MG63 (cell line): Measurements from ENCODE around the gene G0S2. TPM values are rescaled to one million over a fixed set of nuclear protein-coding genes. Genes with fewer than 3 reads are reported as not detected.

ENCODE experiments used
- DNase-seq: peaks from one replicate; pipeline ENCODE4 v3.0.0-alpha.2; 2020
- H3K27me3 ChIP-seq: fragments of 250-450 bp; sonication (Bioruptor Pico); 2 replicates; pipeline ENCODE4 v1.5.1; 2020; ENCODE audit warnings: mild to moderate bottlenecking, moderate library complexity
- H3K36me3 ChIP-seq: fragments of 250-450 bp; sonication (Bioruptor Pico); 2 replicates; pipeline ENCODE4 v1.5.1; 2020; ENCODE audit warnings: mild to moderate bottlenecking, moderate library complexity
- H3K4me3 ChIP-seq: fragments of 250-450 bp; sonication (Bioruptor Pico); 2 replicates; pipeline ENCODE4 v1.5.1; 2020; ENCODE audit warnings: mild to moderate bottlenecking, moderate library complexity
- H3K9me3 ChIP-seq: fragments of 250-450 bp; sonication (Bioruptor Pico); 2 replicates; pipeline ENCODE4 v1.5.1; 2020; ENCODE audit warnings: mild to moderate bottlenecking, moderate library complexity
- total RNA-seq: library from RNA; depleted of rRNA; stranded (reverse); fragments of >200 nt; shearing (Covaris generic); gene quantifications from 2 replicates; pipeline ENCODE4 v1.2.3, GENCODE V29; 2014; ENCODE audit warnings: low replicate concordance

Gene G0S2
- total RNA-seq, 1 experiment from 2014 or later: not detected

DNA sequence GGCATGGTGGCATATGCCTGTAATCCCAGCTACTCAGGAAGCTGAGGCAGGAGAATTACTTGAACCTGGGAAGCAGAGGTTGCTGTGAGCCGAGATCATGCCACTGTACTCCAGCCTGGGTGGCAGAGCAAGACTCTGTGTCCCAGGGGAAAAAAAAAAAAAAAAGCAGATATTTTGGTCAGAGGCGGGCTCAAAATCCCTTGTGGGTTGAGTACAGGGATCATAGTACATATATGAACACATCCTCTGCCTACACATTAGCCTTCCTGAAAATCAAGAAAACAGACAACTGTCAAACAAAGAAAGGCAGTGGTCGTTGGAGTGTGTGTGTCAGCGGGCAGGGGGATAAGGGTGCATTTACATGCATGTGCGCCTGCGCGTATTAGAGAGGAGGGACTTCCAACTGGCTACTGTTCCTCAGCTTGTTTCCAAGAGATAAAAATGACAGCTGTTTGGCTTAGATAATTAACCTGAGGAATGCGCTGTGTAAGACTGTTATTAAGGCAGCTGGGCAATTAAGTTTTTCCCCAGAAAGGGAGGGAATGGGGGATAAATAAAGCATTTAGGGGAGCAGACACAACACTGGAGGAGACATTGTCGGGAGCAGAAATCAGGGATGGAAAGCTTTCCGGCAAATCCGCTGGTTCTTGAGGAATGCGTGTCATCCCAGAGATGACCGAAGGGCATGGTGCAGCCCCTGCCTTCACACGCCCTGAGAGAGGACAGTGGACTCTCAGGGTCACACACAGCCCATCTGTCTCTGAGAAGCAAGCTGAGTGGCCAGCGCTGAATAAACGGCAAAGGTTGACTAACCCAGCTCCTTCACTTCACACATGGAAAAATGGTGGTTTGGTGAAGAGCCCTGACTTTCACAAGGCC is 29.4 kb upstream of the G0S2 start:
- H3K9me3 ChIP-seq: no peaks in the 10 kb centered on the region
- DNase-seq: no peak

DNA sequence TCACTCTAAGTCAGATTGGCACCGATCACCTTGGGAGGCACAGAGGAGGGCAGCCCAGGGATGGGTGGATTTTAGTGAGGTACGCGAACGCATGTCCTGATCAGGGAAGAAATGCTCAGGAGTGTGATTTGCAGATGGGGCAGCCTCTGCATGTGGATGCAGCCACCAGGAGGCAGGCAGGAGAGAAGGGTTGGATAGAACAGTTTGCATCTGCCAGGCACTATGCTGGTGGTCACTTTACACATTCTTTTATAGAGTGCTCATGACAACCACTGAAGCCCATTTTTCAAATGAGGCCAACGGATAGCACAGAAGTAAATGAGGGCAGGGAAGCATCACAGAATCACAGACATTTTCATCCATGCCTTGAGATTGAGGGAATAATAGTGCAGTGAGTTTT is 28.7 kb upstream of the G0S2 start:
- no peak overlapping the region for H3K4me3 ChIP-seq
- no peak for DNase-seq
- H3K27me3 ChIP-seq: no peaks in the 10 kb centered on the region
- no peaks in the 10 kb centered on the region for H3K36me3 ChIP-seq
- no peaks in the 10 kb centered on the region for H3K9me3 ChIP-seq

More for the DNA sequence above, 29.4 kb upstream of the G0S2 start:
- Histone ChIP-seq H3K4me3 (no peak overlapping the region), H3K36me3 (no peaks in the 10 kb centered on the region), H3K27me3 (no peaks in the 10 kb centered on the region)

DNA sequence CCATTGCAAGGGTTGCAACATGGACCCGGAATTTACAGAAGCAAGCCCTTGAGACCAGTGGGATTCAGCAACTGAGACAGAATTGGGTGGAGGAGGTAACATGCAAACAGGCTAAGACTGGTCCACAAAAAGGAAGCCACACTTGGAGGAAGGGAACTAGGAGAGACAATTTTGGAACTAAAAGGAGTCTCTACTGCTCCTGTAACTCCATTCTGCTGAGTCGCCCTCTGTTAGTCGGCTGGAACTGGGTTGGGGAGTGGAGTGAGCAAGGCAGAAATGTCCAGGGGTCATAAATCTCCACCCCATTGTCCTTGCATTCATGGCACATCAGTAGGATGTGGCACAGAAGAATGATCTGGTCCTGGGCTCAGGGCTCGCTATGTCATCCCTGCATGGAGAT is 28.1 kb upstream of the G0S2 start:
- DNase-seq: no peak
- Histone ChIP-seq H3K27me3 (no peaks in the 10 kb centered on the region), H3K9me3 (no peaks in the 10 kb centered on the region), H3K4me3 (no peak overlapping the region), H3K36me3 (no peaks in the 10 kb centered on the region)

DNA sequence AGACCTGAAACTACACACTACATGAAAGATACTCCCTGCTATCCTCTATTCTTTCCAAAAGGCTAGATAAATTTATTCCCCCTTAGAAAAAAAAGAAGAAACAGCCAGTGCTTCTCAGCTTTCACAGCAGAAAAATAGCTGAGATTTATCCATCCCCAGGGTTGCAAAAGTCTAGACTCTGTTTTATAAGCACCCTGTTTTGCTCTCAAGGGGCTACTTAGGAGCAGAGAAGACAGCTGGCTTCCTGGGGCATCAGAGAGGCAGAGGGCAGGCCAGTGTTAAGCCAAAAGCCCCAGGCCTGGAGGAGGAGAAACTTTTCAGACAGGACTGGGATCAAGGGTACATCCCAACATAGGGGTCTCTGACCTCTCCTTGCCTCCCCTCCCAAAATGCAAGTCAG is 26.9 kb upstream of the G0S2 start:
- Histone ChIP-seq H3K36me3 (no peaks in the 10 kb centered on the region), H3K4me3 (no peak overlapping the region), H3K9me3 (no peaks in the 10 kb centered on the region), H3K27me3 (no peaks in the 10 kb centered on the region)
- no peak for DNase-seq

DNA sequence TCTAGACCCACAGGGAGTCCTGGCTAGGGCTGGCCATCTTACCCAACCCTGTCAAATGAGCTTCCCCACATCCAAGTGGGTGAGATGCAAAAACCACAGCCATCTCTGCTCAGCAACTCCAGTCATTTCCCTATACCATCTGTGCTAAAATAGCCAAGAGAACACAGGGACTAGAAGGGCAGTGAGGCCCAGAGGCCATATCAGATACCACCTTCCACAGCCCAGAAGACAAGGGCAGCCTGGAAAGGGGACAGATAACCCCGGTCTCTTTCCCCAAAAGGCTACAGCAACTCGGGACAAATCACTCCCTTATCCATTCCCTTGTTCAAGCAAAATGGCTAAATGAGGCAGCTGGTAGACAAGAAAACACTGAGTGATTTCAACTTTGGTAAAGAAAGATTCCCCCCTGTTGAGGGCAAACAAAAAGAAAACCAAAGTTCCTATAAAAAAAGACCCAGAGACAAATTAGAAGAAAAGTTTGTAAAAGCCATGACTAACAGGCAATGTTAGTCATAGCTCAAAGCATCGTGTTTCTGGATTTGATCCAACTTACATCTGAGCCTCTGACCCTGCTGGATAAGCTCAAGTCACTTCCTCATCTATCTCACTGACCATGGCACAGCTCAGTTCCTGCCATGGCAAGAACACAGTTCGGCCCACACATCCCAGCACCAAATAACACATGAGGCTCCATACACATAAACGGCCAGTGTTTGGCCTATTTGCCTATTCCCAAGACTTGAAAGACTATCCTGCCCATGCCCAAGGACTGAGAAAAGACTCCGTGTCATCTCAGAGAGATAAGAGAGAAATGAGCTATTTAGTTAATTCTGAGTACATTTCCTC is 26.1 kb upstream of the G0S2 start:
- Histone ChIP-seq H3K4me3 (no peak overlapping the region), H3K36me3 (no peaks in the 10 kb centered on the region), H3K9me3 (no peaks in the 10 kb centered on the region), H3K27me3 (no peaks in the 10 kb centered on the region)
- peak; percentile 56 for DNase-seq

DNA sequence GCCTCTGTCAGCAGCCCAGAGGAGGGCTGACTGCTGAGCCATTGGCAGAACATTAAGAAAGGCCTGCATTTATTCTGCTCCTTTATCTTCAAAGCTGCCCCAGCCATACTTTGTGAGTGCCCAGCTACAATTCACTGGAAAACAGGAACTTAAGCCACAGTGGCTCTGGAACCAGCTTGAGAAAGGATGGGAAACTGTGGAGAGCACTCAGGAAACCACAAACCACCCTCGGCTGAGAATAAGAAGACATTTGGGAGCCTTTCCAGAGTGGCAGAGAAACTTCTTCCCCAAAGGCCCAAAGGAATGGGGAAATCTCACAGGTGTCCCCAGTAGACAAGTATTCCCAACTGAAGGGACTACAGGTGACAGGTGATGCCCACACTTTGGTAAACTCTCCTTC is 24.8 kb upstream of the G0S2 start:
- Histone ChIP-seq H3K27me3 (no peaks in the 10 kb centered on the region), H3K9me3 (no peaks in the 10 kb centered on the region), H3K4me3 (no peak overlapping the region), H3K36me3 (no peaks in the 10 kb centered on the region)
- no peak for DNase-seq

DNA sequence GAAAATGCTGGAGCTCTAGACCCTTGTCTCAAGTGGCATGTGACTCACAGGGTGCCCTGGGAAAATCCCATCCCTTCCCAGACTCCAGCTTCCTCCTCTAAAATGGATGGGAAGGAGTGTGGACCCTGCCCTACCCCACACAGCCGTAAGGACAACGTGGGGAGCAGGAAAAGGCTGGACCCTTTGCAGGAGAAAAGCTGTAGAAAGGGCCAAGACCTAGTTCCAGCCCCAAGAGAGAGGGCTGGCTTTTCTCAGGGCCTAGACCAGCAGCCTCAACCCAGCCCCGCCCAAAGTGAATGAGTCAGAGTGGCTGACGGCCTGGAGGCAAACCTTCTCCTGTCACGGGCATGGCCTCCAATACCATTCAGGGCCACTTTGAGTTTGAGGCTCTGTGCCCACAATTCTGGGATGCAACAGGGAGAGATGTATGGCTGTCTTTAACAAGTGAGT is 24.0 kb upstream of the G0S2 start:
- Histone ChIP-seq H3K4me3 (no peak overlapping the region), H3K9me3 (no peaks in the 10 kb centered on the region), H3K36me3 (no peaks in the 10 kb centered on the region), H3K27me3 (no peaks in the 10 kb centered on the region)
- peak; percentile 94 for DNase-seq

DNA sequence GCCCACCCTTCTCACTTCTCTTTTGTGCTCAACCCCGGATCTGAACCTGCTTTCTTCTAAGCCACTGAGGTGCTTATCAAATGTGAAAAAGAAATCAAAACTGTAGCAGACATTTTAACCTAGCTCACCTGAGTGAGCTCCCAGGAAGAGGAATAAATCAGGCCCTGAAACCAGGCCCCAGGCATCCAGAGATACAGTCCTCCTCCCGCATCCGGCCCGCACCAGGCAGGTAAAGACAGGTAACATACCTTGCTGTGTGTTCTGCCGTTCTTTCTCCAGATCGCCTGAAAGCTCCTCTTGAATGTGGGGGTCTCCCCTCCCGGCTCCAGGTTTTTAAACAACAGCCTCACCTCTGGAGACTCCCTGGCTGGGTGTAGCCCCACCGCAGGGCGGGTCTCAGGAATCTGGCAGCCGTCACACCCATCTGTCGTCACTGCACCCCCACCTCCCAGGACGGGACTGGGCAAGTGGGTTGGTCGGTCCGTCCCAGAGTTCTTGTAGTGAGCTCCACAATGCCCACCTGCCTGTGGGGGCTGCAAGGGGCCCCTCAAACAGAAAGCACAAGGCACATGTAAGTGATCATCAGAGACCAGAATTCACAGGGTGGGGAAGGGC is 23.0 kb upstream of the G0S2 start, which contains the start of gene LAMB3:
Gene LAMB3, minus strand, starts transcription at position 305 of the 615 bp plus-strand sequence. CDS start 1,481 bp downstream, outside the sequence.
- Histone ChIP-seq H3K27me3 (no peaks in the 10 kb centered on the region), H3K9me3 (no peaks in the 10 kb centered on the region), H3K36me3 (no peaks in the 10 kb centered on the region), H3K4me3 (no peak within 1 kb of the TSS)
- no peak for DNase-seq

DNA sequence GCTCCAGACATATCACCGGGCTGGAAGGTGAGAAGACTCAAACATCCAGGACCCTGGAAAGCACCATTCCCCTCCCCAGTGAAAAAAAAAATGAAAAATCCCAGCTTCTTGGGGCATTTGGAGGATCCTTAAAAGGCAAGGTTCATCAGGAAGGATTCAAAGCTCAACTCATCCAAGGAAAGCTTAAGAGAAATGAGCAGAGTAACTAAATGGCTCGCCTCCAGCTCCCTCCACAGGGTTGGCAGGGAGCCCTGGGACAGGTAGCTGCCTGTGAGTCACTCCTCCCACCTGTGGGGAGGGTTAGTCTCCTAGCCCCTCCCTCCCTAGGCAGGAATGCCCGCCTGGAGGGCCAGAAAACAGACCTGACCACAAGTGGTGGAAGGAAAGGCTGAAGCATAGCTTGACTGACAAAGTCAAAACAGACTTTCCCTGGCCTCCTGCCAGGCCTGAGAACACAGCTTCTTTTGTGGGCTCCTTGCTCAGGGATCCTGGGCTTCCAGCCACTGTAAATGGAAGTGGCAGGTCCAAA is 22.3 kb upstream of the G0S2 start:
- Histone ChIP-seq H3K9me3 (no peaks in the 10 kb centered on the region), H3K27me3 (no peaks in the 10 kb centered on the region), H3K4me3 (no peak overlapping the region), H3K36me3 (no peaks in the 10 kb centered on the region)
- DNase-seq: peak; percentile 73

DNA sequence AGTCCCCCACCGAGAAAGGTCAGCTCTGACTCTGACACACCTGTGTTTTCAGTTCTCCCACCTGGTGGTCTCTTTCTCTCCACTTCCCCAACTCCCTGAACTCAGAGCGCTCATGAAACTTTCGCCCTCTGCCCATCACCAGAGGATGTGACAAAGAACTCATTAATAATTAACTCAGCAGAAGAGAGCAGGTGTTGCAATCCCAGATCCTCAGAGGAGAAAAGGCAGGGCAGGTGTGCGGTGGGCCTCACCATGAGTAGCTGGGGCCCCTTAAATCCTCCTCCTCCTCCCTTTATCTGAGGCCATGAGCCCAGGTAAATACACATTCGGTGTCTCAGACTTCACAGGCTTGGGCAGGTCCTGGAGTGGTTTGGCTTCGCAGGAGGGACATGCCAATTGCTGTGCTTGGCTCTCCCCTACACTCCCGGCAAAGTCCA is 21.3 kb upstream of the G0S2 start:
- no peak overlapping the region for H3K4me3 ChIP-seq
- no peaks in the 10 kb centered on the region for H3K9me3 ChIP-seq
- no peak for DNase-seq
- H3K36me3 ChIP-seq: no peaks in the 10 kb centered on the region
- no peaks in the 10 kb centered on the region for H3K27me3 ChIP-seq

DNA sequence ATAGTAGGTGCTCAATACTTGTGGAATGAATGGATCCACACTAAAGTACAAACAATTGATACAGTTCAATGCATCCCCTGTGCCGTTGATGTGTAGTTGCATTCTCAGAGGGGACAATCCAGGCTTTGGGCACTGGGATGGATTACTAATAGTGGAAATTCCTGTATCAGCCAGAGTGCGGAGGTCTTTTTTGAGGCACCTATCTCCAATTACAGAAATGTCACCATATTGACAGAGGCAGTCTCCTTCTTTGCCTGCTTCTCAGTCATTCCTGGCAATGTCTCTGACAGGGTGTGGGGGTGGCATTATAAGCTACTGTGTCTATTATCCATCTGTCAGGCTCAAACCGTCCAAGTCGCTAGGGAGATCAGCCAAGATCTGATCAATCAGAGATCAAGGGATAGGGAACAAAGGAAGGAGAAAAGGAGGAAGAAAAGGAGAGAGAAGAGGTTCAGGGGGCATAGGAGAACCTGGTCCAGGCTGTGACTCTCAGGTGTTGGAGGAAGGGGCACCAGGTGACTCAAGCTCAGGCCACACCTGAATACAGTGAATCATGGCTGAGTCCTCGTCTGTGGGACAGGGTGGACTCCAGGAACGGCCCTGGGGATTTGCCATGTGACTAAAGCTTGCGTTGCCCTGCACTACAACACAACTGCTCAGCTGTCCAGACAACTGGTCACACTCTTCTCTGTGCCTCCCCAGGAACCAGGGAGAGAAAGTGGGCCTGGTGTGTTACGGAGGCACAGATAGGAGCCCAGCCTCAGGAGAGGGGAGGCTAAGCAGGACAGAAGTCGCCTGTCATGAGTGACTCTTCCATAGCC is 19.6 kb upstream of the G0S2 start:
- H3K27me3 ChIP-seq: no peaks in the 10 kb centered on the region
- no peaks in the 10 kb centered on the region for H3K36me3 ChIP-seq
- no peak for DNase-seq
- no peaks in the 10 kb centered on the region for H3K9me3 ChIP-seq
- no peak overlapping the region for H3K4me3 ChIP-seq

DNA sequence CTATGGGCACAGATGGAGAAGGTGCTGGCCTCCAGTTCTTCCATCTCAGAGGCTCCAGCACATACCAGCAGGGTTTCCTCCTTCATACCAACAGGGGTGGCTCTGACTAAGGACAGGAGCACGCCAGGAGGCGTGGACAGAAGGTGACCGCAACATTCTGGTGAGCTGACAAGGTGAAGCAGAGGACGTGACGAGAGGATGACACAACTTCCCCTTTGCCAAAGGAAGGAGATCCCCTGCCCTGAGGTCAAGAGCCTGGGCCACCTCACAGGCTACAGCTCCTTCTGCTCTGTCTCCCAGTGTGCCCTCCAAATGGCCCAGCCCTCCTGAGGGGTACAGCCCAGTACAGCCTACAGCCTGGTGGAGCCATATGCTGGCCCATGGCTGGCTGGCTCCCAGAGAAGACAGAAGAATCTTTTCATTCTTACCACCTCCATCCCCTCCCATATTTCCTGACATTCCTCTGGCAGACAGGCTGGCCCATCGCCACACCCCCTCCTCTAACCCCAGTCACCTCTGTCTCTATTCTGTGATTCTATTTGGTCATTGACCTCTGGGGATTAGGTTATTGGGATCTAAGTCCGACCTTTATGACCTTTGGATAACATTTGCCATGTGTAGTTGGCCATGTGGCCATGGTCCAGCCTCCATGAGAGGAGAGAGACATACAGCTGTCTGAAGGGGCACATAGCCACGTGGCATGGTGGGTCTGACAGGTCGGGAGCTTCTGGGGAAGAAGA is 17.9 kb upstream of the G0S2 start:
- no peak for DNase-seq
- H3K9me3 ChIP-seq: no peaks in the 10 kb centered on the region

DNA sequence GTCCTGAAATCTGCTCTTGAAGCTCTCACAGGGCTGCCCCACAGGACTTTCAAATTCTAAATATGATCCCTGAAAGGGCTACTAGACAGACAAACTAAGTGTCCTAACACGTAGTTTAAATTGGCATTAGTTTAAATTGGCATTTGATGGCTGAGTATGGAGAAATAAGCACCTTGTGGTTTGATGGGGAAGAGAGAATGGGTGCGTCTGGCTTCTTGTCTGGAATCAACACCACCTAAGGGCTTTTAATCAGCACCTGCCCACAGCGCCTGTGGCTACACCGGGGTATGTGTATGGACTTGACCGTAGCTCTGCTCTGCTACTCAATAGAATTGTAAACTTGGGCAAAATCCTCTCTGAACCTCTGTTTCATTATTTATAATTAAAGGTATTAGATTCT is 17.3 kb upstream of the G0S2 start:
- DNase-seq: no peak
- Histone ChIP-seq H3K9me3 (no peaks in the 10 kb centered on the region), H3K4me3 (no peak overlapping the region), H3K36me3 (no peaks in the 10 kb centered on the region), H3K27me3 (no peaks in the 10 kb centered on the region)

More for the DNA sequence above, 17.9 kb upstream of the G0S2 start:
- Histone ChIP-seq H3K27me3 (no peaks in the 10 kb centered on the region), H3K36me3 (no peaks in the 10 kb centered on the region), H3K4me3 (no peak overlapping the region)

DNA sequence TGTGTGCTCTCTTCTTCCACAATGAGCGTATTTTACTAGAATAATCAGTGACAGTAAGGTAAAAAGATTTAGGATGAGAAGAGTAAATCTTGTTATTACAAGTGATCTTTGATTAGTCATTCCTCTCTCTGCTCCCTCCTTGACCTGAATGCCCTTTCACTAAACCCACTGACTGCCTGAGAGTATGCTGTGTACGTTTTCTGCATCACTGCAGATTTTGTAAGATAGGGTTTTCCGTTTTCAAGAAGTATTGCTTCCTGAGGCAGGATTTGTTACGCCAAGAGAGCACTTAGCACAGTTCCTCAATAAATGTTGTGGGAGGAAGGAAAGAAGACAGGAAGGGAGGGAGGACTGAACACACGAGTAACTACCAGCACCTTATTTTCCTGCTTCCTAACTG is 15.3 kb upstream of the G0S2 start:
- Histone ChIP-seq H3K9me3 (no peaks in the 10 kb centered on the region), H3K36me3 (no peaks in the 10 kb centered on the region), H3K27me3 (no peaks in the 10 kb centered on the region), H3K4me3 (no peak overlapping the region)
- no peak for DNase-seq

DNA sequence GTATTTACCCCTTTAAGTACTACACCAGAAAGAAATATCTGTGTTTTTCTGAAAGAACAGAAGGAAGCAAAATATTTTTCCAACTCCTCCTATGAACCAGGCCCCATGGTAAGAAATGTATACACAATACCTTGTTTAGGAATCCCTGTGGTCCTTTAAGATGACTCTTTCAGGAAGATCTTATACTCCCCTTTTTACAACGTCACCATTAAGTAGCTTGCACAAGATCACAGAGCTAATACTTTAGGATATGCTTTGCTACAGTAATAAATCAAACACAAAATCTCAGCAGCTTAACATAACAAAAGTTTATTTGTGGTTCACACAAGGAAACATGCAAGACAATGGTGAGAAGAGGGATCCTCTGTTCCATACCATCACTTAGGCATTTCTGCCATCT is 14.1 kb upstream of the G0S2 start:
- no peaks in the 10 kb centered on the region for H3K36me3 ChIP-seq
- DNase-seq: no peak
- H3K4me3 ChIP-seq: no peak overlapping the region
- H3K27me3 ChIP-seq: no peaks in the 10 kb centered on the region; the same call in 1 of the 2 replicates
- no peaks in the 10 kb centered on the region for H3K9me3 ChIP-seq
